Large intestine (tissue), 3 donors: ENCODE results near the gene RAB43. TPM values are rescaled to one million over a fixed set of nuclear protein-coding genes. Genes with fewer than 3 reads are reported as not detected.

Experiments used
- DNase-seq, 2 donors: peaks; one replicate each; pipeline versions ENCODE4 v3.0.0 to v3.0.0-alpha.2; 2013
- H3K27ac ChIP-seq: one replicate; pipeline ENCODE4 v1.5.1; 2013; ENCODE audit warnings: low read length
- H3K27me3 ChIP-seq: 2 replicates; pipeline ENCODE4 v1.6.1; 2013; ENCODE audit warnings: low read length; ENCODE audit not compliant: control insufficient read depth, insufficient read depth
- H3K36me3 ChIP-seq: 2 replicates; pipeline ENCODE4 v1.6.1; 2013; ENCODE audit warnings: low read length; ENCODE audit not compliant: control insufficient read depth, insufficient read depth
- H3K4me1 ChIP-seq: one replicate; pipeline ENCODE4 v1.6.1; 2013; ENCODE audit warnings: low read length; ENCODE audit not compliant: control insufficient read depth, insufficient read depth
- H3K4me3 ChIP-seq: one replicate; pipeline ENCODE4 v1.5.1; 2013; ENCODE audit warnings: low read length
- H3K9me3 ChIP-seq: one replicate; pipeline ENCODE4 v1.6.1; 2013; ENCODE audit warnings: mild to moderate bottlenecking, low read depth, low read length, moderate library complexity; ENCODE audit not compliant: control insufficient read depth
- WGBS: methylation state at CpG from one replicate; pipeline ENCODE4 v1.1.5; 2013; ENCODE audit warnings: low lambda C conversion rate; ENCODE audit not compliant: insufficient coverage; 5-methylcytosine and 5-hydroxymethylcytosine counted together
- polyA plus RNA-seq: library from polyadenylated mRNA; unstranded; fragments of 120-200 nt; gene quantifications from one replicate; pipeline ENCODE4 v1.2.1, GENCODE V29; 2013

The RAB43 gene
- polyA plus RNA-seq, 1 donor, result 7.7 TPM

GRCh38 chr3:129122412-129123011 lies 908 bp upstream of the RAB43 start:
- peaks cover 35% of the 10 kb centered on the region for H3K4me1 ChIP-seq
- H3K27ac ChIP-seq, result peak overlapping the region; percentile 82
- no peaks in the 10 kb centered on the region for H3K9me3 ChIP-seq
- no peaks in the 10 kb centered on the region for H3K27me3 ChIP-seq
- peak in 1 of 2 donors; percentile 34 for DNase-seq
- H3K4me3 ChIP-seq, result peak overlapping the region; percentile 58
- peaks cover 6% of the 10 kb centered on the region for H3K36me3 ChIP-seq
- WGBS, result no CpG with 5 or more reads among the region's 18 CpGs

GRCh38 chr3:129121016-129121791 lies 400 bp downstream of the RAB43 start:
- H3K27me3 ChIP-seq, result no peaks in the 10 kb centered on the region
- no peaks in the 10 kb centered on the region for H3K9me3 ChIP-seq
- peaks cover 46% of the 10 kb centered on the region for H3K4me1 ChIP-seq
- WGBS, result no CpG with 5 or more reads among the region's 80 CpGs
- DNase-seq, result no peak
- H3K27ac ChIP-seq, result peak overlapping the region; percentile 70
- H3K36me3 ChIP-seq, result peaks cover 2% of the 10 kb centered on the region
- H3K4me3 ChIP-seq, result peak overlapping the region; percentile 77

- Histone ChIP-seq H3K27ac (peak overlapping the region; percentile 70), H3K36me3 (peaks cover 2% of the 10 kb centered on the region), H3K27me3 (no peaks in the 10 kb centered on the region), H3K9me3 (no peaks in the 10 kb centered on the region), H3K4me3 (peak overlapping the region; percentile 77), H3K4me1 (peaks cover 46% of the 10 kb centered on the region)
- no CpG with 5 or more reads among the region's 18 CpGs for WGBS
- peak; percentile 87 to 91 for DNase-seq
Measured at GRCh38 chr3:129120254-129121004, 1.2 kb downstream of the RAB43 start.

- Histone ChIP-seq H3K4me1 (peaks cover 46% of the 10 kb centered on the region), H3K27ac (peak overlapping the region; percentile 70), H3K27me3 (no peaks in the 10 kb centered on the region), H3K36me3 (peaks cover 4% of the 10 kb centered on the region), H3K9me3 (no peaks in the 10 kb centered on the region), H3K4me3 (peak overlapping the region; percentile 77)
- DNase-seq, result peak; percentile 85 to 92
- 20% methylated on average over 1 of the region's 13 CpGs for WGBS
Measured at GRCh38 chr3:129119365-129120100, 2.1 kb downstream of the RAB43 start.

- no peak for DNase-seq
- H3K4me1 ChIP-seq, result peaks cover 46% of the 10 kb centered on the region
- H3K27me3 ChIP-seq, result no peaks in the 10 kb centered on the region
- 60% methylated on average over 1 of the region's 5 CpGs for WGBS
- no peaks in the 10 kb centered on the region for H3K9me3 ChIP-seq
- H3K27ac ChIP-seq, result peak overlapping the region; percentile 70
- peaks cover 8% of the 10 kb centered on the region for H3K36me3 ChIP-seq
- H3K4me3 ChIP-seq, result no peak overlapping the region
Measured at GRCh38 chr3:129118745-129119144, 2.9 kb downstream of the RAB43 start.

GRCh38 chr3:129117134-129117533 lies 4.5 kb downstream of the RAB43 start:
- no peaks in the 10 kb centered on the region for H3K9me3 ChIP-seq
- no peak overlapping the region for H3K4me3 ChIP-seq
- no peak overlapping the region for H3K27ac ChIP-seq
- peaks cover 31% of the 10 kb centered on the region for H3K4me1 ChIP-seq
- no peaks in the 10 kb centered on the region for H3K27me3 ChIP-seq
- peaks cover 8% of the 10 kb centered on the region for H3K36me3 ChIP-seq
- DNase-seq, result no peak

GRCh38 chr3:129116482-129116946 lies 5.1 kb downstream of the RAB43 start:
- no CpG with 5 or more reads among the region's 5 CpGs for WGBS
- DNase-seq, result no peak
- H3K4me3 ChIP-seq, result no peak overlapping the region
- no peaks in the 10 kb centered on the region for H3K9me3 ChIP-seq
- H3K27ac ChIP-seq, result no peak overlapping the region
- H3K4me1 ChIP-seq, result peaks cover 31% of the 10 kb centered on the region
- H3K27me3 ChIP-seq, result no peaks in the 10 kb centered on the region
- H3K36me3 ChIP-seq, result peaks cover 8% of the 10 kb centered on the region

- Histone ChIP-seq H3K27me3 (no peaks in the 10 kb centered on the region), H3K4me1 (peaks cover 25% of the 10 kb centered on the region), H3K9me3 (no peaks in the 10 kb centered on the region), H3K27ac (no peak overlapping the region), H3K4me3 (no peak overlapping the region), H3K36me3 (peaks cover 8% of the 10 kb centered on the region)
- 80% methylated on average over 1 of the region's 6 CpGs for WGBS
- DNase-seq, result no peak
Measured at GRCh38 chr3:129114455-129114854, 7.1 kb downstream of the RAB43 start.

- Histone ChIP-seq H3K4me3 (no peak overlapping the region), H3K27ac (no peak overlapping the region), H3K4me1 (peaks cover 11% of the 10 kb centered on the region), H3K9me3 (no peaks in the 10 kb centered on the region), H3K36me3 (peaks cover 11% of the 10 kb centered on the region), H3K27me3 (no peaks in the 10 kb centered on the region)
- no peak for DNase-seq
- WGBS, result 80% methylated on average over 1 of the region's 3 CpGs
Measured at GRCh38 chr3:129112308-129113052, 9.1 kb downstream of the RAB43 start.
